Glomerular endothelial cell (primary cell): ENCODE data around the gene FLACC1. TPM values are rescaled to one million over a fixed set of nuclear protein-coding genes. Genes with fewer than 3 reads are reported as not detected.
A peak's percentile ranks its signal among the peaks of the same experiment; 100 is the strongest.
"Not testable (repeated sequence)": the region's sequence is repeated elsewhere in the genome, so short reads cannot be mapped to it uniquely, and the experiment has no call there.

Source experiments
- DNase-seq: peaks from one replicate; pipeline ENCODE4 v3.0.0-alpha.2; 2011; ENCODE audit warnings: low read depth, low spot score; ENCODE audit errors: extremely low read depth
- total RNA-seq: library from RNA; depleted of rRNA; stranded (reverse); fragments of >200 nt; gene quantifications from 2 replicates; pipeline ENCODE4 v1.2.3, GENCODE V29; 2015

FLACC1 gene
- total RNA-seq: 0.15 and 0.23 TPM in 2 replicates

DNA sequence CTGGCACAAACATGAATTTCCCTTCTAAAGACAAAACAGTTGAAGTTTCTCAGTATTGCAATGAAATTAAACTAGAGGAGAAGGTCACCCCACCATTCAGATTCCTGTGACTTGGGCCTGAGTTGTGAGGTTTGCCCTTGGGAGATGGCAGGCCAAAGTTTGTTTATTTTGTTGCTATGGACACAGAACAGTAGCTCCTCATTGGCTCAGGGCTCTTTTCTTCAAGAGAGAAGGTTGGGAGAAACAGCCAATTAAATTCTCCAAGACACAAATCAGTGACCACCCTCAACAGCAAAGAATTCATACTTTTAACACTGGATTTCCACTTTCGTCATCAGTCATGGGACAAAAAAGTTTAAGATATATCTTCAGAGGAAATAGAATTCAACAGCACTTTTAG lies at the start of gene FLACC1:
Gene FLACC1, minus strand, starts transcription at position 125 of the 400 bp plus-strand sequence. CDS start 5,941 bp downstream, outside the sequence.
- DNase-seq: no peak

- no peak for DNase-seq
Measured at GRCh38 chr2:201406077-201406662, 49.0 kb upstream of the FLACC1 start.

DNA sequence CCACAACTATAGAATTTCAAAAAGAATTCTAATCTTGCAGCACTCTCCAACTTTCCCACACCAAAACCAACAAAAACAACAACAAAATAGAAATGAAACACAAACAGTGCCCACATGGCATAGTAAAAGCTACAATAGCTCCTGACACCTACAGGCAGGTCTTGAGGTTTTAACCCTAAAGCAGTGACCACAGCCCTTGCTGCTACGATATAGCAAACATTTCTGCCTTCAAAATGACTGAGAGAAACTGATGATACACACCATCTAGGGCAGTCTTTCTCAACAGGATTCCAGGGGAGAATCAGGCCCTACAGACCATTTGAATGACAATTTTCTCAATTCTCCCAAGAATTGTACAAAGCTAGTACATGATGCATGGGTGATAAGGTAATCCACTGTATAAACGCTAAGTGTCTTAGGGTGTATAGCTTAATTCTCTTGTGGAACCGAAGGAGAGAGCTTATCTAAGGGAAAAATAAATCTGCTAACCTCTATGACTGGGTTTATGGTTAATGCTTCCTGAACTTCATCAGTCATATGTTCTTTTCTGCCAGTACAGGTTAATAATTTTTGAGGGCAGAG lies 47.6 kb upstream of the FLACC1 start:
- no peak for DNase-seq

DNA sequence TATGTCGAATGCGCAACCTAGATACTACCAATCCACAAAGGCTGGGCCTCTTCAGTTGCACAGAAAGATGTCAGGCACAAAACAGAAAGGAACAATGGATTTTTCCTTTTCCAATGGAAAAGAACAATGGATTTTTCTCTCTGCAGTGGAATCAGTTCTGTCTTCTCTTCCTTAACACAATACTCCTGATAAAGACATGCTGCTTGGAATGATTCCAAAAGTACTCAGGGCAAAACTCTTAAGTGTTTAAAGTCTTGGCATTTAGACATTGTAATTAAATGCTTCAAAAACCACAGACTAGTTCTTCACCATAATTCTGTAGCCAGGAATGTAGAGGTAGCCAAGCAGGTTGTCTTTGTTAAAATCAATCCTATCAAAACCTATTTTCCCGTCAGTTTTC lies 46.7 kb upstream of the FLACC1 start:
- no peak for DNase-seq

DNA sequence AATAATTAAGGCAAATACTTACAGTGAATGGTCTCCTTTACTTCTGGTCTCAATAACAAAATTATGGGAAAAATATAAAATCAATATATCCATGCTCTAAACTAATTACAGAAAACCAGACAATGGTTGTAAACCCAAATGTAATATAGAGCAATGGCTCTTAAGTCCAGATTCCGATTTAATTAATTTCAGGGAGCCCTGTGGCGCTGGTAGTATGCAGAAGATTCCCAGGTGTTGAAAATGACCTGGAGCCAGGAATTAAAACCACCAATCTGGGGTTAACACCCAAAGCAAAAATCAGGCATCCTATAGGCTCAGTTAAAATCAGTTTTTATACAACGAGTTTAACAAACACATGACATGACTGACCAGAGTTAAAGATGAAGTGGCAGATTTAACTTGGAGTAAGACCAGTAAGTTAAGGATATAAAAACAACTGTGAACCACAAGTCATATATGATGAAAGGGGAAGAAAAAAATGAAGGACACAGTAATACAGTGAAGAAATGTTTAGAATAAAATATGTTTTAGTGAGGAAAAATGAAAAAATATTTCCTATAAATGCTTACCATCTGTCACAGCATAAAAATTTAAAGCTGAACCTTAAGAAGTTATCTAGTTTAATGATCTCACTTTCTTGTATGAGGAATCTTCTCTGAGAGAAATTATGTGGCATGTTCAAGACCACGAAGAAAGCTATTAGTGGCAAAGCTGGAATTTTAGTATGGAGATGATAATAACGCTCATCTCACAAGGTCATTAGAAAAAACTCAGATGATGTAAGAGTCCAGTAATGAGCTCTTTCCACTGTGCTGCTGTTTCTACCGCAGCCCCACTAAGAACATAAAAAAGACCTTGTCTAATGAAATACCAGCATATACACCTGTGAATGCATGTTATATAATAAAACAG lies 45.8 kb upstream of the FLACC1 start:
- no peak for DNase-seq

DNA sequence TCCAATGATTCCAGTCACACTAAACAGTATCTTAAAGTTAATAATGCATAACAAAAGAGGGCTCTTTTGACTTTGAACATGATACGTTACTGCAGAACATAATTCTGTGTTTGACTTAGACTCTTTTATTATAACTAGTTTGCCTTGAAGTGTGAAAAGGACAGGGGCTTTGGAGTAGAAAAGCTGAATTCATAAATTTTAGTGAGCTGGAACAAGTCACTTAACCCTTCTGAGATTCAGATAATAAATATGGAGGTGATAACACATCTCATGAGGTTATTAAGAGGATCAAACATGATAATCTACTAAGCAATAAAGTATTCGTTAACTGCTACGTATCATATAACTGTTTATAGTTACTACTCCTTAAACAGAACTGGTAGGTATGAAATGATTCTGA lies 44.7 kb upstream of the FLACC1 start:
- no peak for DNase-seq

GRCh38 chr2:201396595-201396994 lies 39.5 kb upstream of the FLACC1 start:
- no peak for DNase-seq

- no peak for DNase-seq
Measured at GRCh38 chr2:201383136-201383535, 26.0 kb upstream of the FLACC1 start.

DNA sequence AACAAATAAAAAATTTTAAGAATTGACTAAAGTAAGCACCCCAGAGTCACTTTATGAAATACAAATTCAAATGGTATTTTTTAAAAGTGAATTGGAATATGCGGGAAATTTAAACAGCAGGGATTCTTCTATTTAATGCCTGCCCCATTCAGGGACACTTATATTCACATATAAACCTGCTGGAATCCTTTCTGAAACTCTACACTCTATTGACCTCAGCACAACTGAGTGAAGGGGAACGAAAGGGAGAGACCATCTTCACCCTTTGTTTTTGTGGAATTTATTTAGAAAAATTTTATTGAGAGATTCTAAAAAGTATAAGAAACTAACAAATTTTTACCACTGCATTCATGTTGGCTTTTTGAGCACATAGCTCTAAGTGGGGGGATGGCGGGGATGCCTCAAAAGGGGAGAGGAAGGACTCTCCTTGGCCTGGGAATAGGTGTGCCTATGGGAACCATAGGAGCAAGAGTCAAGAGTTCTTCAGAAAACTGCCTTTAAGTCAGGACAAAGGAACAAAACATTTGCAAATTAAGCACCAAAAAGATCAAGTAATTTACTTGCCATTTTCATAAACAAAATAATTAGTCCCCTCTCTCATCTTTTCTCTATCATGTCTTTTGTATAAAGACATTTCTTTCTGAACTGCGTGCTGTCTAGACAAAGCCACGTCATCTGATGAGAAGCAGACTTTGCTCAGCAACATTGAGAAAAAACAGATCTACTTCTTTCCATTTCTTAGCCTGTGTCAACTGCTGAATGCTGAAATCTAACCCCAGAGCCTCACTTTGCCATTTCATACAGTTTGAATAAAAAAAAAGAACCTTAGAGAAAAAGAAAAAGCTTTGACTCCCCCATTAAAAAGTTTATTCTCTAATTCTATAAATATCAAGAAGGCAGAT lies 21.6 kb upstream of the FLACC1 start:
- no peak for DNase-seq

DNA sequence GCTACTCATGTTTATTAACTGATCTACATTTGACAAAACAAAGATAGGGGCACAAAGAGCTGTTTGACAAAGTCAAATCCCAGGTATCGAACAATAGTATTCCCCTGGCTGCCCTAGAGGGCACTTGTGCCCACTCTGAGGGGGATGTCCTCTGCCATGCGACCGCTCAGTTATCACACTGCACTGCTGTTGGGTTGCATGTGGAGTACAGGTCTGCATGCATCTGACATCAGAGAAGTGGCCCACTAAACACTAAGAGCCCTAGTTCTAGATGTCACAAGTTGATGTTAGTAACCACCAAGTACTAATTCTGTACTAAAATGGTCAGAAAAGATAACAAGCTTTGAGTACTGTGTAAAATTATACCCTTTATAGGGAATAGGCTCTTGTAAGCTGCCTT lies 20.1 kb upstream of the FLACC1 start:
- DNase-seq: no peak

DNA sequence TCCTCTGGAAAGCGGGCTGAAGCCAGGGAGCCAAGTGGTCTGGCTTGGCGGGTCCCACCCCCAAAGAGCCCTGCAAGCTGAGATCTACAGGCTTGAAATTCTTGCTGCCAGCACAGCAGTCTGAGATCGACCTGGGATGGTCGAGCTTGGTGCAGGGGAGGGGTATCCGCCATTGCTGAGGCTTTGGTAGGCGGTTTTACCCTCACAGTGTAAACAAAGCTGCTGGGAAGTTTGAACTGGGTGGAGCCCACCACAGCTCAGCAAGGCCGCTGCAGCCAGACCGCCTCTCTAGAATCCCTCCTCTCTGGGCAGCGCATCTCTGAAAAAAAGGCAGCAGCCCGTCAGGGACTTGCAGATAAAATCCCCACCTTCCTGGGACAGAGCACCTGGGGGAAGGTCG lies 12.6 kb upstream of the FLACC1 start:
- DNase-seq: no peak

- DNase-seq: not testable (repeated sequence)
Measured at GRCh38 chr2:201369318-201369717, 12.2 kb upstream of the FLACC1 start.

GRCh38 chr2:201366146-201366545 lies 9.0 kb upstream of the FLACC1 start:
- DNase-seq: no peak

DNA sequence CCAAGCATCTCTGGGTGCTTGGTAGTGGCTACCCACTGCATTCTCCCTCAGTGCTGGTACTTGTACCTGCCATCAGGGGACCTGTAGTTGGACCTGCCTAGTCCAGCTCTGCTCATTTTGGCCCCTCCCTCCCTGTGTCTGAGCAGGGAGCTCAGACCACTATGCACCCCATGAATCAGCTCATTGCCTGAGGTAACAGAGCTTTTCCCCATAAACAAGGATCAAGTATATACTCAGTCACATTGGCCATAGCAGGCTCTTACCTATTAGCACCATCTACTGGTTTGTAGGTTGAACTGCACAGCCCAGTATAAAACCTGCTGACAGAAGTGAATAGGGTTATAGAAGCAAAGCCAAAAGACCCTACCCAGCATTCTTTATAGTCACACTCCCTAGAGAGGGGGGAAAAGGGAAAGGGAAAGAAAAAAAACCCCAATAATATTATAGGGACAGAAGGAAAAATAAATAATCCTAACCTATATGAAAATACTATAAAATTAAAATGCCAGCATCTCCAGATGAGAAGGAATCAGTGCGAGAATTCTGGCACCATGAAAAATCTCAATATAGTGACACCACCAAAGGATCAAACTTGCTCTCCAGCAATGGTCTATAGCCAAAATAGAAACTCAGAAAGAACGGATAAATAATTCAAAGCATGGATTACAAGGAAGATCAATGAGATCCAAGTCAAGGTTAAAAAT lies 6.9 kb upstream of the FLACC1 start:
- peak; percentile 33 for DNase-seq

- no peak for DNase-seq
Measured at GRCh38 chr2:201362396-201362795, 5.3 kb upstream of the FLACC1 start.

GRCh38 chr2:201361078-201361733 lies 4.1 kb upstream of the FLACC1 start:
- no peak for DNase-seq

DNA sequence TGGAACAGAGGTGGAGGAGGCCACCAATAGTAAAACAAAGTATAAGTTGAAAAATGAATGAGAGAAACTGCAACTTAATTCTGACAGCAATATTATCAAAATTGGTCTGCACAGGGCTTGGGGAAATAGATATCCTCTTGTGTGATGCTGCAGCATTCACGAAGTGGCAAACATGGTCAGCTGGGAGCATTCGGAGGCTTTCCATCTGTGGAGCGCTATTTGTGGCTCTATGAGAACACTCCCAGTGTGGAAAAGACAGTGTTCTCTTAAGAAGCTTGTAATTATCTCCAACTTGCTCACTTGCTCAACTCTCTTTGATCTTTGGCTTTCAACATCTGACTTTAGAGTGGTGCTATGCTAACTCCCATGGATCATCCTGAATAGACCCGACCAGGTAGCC lies 3.1 kb upstream of the FLACC1 start:
- DNase-seq: no peak

GRCh38 chr2:201358684-201359083 lies 1.5 kb upstream of the FLACC1 start:
- no peak for DNase-seq

GRCh38 chr2:201353116-201353515 lies 4.0 kb downstream of the FLACC1 start:
- no peak for DNase-seq

- DNase-seq: no peak
Measured at GRCh38 chr2:201350879-201351278, 6.3 kb downstream of the FLACC1 start.
